Epidermal melanocyte (primary cell): ENCODE data around the gene RNF4.
A peak's percentile ranks its signal among the peaks of the same experiment; 100 is the strongest.

Experiments used
- DNase-seq: peaks from one replicate; pipeline ENCODE4 v3.0.0; 2011; ENCODE audit warnings: low spot score; ENCODE audit not compliant: insufficient read length

RNF4 gene

DNA sequence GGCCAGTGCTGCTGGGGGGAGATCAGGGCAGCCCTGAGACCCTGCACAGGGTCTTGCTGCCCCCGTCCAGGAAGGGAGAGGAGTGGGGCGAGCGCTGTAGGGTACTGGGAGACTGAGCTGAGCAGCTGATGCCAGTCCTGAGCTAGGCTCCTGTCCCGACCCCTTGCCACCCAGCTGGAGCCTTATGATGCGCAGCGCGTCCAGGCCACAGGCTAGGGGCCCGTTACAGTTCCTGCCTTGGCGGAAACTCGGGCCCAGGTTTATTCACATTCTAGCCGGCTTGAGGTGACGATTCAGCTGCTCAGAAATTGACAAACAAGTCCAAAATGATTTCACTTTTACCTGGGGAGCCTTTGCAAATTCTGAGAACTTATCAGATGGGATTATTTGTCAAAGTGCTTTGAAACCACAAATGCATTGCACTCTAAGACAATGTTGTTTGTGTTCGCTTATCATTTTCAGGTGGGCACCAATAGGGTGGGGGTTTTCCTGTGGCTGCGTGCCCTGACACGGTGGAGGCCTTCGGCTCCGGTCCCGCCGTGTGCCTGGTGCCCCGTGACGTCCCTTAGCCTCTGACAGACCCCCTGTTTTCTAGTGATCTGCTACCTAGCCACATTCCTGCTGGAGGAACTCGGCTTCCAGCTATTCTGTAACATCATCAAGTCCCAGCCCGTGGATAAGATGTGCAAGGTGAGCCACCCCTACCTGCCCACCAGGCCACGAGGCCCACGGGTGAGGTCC is 31.3 kb upstream of the RNF4 start:
- no peak for DNase-seq

DNA sequence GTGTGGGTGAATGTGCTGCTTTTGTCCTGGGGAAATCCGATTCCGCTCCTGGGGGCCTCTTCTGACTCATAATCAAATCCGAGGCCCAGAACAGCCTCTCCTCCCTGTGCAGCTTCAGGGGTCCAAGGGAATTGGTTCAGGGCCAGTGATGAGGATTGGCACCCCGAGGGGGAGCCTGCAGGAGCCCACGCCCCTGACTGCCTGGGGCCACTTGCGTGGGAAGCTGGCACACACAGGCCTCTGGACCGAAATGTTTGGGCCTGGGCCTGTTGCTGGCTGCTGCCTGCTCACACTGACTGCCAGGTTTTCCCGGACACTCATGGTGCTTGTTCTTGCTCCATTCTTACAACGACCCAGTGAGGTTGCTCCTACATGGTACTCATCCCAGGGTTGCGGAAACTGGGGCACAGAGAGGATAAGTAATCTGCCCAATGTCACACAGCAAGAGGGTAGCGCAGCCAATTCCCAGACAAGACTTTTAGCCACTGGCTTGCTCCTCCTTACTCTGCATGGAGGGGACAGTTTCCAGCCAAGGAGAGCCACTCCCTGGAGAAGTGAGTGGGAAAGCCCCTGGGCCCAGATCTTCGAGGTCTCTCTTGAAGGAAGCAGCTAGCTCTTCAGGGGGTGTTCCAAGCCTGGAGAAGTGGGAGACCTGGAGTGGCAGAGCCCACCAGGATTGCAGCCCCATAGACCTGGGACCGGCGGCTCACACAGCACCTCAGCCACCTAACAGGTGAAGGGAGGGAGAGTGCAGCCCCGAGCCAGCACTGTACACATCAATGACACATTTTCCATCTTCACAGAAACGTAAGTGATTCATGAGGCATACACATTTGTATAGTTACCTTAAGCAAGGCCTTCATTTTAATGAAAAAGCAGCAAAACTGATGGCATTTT is 29.8 kb upstream of the RNF4 start:
- DNase-seq, result no peak

DNA sequence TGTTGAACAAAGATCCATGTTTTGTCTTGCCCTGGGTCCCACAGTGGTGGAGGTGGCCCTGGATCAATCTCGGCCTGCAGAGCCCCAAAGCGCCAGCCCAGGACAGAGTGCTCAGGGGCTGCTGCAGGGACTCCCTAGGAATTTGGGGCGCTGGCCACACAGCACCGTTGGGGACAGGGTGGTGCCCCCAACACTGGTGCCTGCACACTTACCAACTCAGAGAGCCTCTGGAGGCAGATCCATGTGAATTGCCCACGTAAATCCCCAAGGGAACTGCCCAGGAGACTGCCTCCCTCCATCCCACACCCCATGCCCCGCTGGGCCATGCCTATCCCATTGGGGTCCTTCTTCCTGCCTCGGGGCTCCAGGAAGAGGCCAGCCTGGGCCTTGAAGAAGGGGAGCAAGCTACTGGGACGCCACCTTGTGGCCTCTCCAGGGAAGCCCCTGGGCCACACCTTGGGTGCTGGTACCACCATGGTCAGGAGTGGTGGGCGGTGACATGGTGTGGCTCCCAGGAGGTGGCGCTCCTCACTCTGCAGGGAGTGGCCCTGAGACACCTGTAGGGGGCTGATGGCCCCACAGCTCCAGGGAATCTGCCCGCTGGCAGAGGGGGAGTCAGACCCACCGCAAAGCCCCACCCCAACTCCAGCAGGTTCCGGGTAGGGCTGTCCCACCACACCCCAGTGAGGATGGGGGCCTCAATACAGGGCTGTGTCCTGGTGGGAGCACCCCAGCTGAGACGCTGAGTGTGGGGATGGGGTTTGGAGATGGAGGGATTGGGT is 27.3 kb upstream of the RNF4 start:
- peak; percentile 46 for DNase-seq

DNA sequence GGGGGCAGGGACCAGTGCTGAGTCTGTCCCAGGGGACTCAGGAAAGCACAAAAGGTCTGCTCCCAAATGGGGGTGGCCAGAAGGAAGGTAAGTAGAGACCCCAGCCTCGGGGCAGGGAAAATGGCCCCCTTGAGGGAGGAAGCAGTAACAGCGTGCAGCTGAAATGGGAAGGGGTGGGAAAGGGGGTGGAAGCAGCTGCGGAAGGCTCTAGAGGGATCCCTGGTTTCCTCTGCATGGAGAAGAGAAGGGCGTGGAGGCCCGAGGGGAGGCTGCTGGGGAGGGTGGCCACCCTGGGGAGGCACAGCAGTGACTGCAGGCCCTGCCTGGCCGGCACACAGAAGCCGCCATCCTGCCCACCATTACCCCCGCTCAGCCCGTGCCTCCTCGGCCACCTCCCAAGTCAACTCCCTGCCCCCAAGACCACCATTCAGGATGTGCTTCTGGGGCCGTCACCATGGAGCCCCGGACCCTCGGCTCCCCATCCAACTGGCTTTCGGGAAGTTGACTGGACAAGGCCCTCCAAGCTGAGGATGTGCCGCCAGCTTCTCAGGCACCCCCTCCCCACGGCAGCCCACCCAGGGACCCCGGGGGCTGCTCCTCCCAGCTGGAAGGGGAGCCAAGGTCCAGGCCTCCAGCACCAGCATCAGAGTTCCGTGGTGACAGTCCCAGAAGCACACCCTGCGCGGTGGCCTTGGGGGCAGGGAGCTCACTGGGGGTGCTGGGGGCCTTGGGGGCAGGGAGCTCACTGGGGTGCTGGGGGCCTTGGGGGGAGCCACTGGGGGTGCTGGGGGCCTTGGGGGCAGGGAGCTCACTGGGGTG is 26.5 kb upstream of the RNF4 start:
- DNase-seq, result no peak

DNA sequence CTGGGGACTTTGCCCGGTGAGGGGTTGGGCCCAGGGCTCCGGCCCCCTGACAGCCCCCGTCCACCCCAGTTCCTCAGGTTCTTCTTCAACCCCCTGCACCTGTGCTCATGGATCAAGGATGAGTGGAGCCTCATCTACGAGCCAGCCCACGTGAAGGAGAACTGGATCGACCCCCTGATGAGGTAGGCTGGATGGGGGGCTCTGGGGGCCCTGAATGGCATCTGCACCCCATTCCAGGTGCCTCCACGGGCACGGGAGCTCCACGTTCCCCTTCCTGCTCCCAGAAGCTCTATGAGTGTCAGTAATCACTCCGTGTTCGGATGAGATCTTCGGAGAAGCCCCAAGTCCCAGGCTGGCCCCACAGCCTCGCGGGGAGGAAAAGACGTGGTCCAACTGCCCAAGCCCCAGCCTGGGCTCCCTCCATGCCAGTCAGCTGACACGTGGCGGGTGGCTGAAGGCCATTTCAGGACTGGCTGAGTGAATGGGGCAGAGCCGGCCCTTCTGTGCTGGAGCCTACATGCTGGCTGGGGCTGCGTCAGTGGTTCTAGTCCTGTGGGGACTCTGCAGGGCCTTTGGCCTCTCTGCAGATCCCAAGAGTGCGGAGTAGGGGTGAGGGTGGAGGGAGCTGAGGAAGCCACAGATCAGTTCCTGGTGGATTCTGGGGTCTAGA is 25.7 kb upstream of the RNF4 start:
- no peak for DNase-seq

DNA sequence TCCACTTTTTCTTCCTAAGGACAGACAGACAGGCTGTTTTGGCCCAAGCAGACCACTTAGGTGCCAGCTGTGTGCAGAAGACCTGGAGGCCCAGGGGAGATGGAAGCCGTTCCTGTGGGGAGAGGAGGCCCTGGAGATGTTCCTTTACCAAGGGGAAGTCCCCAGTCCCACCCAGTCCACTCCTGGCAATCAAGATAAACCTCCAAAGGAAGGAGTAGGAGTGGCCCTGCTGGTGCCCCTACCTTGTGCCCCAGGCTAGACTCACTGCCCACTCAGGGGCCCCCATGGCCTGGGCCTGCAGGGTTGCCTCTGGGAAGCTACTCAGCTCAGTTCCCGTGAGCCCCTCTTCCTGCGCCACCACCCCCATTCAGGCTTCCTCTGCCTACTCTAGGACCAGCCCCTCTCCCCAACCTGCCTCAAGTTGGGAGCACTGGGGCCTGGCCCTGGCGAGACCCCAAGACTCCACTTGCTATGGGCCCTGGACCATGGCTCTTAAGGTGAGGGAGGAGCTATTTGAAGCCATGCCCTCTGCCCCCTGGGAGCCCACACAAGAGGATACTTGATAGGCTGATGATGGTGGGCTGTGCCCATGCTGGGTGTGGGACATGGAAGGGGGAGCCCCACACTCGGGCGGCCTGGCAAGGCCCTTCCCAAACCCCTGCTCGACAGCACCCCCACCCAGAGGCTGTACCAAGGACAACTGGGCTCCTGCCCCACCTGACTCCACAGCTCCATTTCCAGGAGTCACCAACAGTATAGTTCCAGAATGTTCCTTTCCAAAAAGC is 24.8 kb upstream of the RNF4 start:
- DNase-seq, result no peak

DNA sequence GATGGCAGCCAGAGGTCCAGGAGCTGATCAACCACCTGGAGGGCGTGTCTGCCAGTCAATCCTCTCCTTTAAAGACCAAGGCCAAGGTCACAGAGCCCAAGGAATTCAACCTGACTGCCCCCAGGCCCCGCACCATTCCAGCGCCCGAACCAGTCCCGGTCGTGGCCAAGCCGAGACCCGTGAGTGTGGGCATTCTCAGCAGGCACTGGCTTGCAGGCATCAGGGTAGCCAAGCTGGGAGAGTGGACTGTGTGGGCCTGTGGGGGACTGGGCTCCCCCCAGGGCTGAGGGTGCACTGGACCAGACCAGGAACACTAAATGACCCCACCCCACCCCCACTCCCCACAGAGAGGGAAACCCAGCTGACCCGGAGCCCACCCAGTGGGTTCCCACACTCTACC is 23.8 kb upstream of the RNF4 start:
- DNase-seq, result no peak

DNA sequence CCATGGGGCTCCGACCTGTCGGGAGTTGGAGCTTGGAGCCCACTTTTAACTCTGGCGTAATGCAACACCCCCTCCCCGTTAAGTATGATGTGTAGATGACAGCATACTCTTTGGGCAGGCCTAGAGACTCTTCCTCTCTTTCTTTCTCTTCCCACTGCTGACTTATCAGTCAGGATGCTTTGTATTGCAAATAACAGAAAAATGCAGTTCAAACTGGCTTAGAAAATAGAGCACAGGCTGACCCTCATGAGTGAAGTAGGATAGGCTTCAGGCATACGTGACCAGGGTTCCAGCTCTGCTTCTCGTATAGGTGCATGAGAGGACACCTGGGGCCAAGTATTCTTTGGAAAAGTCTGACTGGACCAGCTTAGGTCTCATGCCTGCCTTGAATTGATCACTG is 23.3 kb upstream of the RNF4 start:
- no peak for DNase-seq

DNA sequence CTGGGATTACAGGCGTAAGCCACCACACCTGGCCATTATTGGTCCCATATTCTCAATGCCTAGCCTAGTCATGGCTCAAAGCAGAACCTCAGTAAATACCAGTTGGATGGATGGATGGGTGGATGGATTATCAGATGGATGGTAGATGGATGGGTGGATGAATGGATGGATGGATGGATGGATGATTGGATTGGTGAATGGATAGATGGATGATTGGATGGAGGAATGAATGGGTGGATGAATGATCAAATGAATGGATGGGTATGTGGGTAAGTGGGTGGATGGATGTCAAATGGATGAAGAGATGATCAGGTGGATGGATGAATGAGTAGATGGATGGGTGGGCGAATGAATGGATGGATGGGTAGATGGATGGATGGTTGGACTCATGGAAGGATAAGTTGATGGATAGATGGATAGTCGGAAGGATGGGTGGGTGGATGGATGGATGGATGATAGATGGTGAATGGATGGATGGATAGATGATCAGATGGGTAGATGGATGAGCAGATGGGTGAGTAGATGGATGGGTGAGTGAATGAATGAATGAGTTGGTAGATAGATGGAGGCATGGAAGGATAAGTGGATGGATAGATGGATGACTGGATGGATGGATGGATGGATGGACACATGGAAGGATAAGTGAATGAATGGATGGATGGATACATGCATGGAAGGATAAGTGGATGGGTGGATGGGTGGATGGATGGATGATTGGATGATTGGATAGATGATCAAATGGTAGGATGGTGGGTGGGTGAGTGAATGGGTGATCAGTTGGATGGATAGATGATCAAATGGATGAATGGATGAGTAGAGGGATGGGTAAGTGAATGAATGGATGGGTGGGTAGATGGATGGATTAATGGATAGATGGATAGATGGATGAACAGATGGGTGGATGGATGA is 22.0 kb upstream of the RNF4 start:
- DNase-seq, result no peak

DNA sequence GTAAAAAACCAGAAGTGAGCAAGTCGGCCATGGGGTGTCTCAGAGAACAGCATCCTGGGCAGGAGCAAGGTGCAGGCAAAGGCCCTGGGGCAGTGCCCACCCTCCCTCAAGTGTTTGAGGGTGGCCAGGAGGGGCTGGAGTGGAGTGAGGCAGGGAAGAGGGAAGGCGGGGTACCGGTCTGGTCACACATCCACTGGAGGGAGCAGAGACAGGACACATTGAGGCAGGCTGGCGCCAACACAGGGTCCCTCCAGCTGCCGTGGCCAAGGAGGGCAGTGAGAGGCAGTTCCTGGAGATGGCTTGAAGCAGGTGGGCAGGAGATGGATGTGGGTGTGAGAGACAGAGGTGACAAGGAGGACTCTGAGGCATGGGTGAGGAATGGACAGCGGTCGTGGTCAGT is 20.3 kb upstream of the RNF4 start:
- no peak for DNase-seq

DNA sequence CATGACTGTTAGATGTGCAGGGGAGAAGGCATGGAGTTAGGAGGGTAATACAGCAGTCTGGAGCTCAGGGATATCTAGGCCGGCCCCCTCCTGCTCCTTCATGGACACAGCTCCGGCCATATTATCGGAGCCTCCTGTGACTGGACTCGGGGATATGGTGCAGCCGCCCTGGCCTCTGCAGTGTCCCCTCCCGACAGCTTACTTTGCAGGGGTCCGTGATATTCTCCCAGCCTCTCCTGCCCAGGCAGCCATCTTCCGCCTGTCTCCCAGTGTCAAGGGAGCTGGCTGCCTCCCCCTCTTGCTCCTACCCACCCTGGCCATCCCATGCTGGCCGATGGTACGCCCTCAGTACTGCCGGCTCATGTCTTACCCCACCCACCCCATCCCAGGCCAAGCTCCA is 19.9 kb upstream of the RNF4 start:
- DNase-seq, result no peak

DNA sequence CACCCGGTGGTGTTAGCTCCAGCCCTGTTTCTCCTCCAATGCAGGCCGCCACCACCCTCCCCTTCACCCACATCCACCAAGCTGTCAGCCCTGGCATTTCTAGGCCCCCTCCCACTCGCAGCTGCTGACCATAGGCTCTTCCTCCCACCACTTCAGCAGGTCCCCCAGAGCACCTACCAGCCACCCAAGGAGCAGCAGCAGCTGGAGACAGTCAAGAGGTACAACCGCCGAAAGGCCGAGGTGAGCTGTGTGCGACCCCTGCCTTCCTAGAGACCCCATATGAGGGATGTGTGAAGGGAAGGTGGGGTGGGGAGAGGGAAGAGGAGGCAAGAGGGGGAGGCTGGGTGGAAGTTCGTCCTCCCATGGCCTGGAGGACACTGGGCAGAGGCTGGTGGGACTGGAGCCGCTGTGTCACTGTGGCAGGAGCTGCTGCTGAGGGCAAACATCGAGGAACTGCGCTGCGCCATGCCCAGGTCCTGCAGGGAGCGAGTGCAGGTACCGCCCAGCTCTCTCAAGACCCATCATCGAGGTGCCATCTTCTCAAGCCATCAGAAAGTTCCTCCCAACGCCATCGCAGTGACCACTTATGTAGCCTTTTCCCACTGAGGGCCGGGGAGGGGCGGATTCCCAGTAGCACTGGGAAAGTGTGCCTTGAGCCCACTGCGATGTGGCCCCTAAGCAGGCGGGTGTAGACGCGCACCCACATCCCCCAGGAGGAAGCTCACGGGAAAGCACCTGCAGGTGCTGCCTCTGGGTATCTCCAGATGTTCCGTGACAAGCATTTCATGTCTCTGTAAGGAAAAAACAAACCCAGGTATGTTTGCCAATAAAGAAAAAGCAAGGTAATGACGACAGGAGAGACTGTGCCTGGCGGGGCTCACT is 19.2 kb upstream of the RNF4 start:
- no peak for DNase-seq

DNA sequence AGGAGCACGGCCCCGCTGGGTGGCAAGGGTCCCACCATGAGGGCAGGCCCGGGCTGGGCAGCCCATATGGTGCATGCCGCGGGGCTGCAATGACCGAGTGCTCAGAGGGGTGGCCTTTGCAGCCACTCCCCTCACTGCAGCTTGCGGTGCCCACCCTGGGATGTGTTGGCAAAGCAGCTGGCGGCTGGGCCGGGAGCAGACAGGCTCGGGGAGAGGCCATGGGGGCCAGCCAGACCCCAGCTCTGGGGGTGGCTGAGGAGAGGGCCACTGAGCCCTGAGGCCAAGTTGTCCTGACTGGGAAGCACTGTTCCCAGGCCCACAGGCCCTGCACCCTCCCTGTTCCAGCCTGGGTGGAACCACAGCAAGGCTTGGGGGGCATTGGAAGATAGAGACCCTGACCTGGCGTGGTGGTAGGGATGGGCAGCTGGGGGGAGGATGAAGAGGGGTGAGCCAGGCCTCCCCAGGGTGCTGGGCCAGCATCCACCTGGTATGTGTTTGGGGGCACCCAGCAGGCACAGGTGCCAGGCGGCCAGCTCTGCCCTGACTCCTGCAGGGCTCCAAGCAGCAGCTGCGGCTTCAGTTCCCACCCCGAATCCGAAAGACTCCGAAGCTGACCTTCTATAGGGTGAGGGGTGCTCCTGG is 18.4 kb upstream of the RNF4 start:
- no peak for DNase-seq

DNA sequence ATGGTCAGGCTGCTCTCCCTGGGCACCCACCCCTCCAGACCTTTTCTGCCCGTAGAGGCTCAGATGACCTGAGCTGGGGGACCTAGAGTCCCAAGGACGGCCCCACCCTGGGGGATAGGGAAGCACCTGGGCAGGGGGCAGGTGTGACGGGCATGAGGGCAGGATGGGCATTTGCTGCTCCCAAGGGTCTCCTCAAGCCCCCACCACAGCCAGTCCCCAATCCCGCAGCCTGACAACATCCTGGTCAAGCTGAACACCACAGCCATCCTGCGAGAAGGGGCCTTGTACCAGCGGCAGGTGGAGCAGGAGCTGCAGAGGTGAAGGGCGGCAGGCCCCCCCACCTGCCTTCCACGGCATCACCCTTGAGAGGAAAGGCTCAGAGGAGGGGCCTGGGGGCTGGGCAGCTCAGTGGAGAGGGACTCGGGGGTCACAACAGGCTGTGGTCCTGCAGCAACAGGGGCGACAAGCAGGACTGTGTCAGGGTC is 17.8 kb upstream of the RNF4 start:
- DNase-seq, result no peak

DNA sequence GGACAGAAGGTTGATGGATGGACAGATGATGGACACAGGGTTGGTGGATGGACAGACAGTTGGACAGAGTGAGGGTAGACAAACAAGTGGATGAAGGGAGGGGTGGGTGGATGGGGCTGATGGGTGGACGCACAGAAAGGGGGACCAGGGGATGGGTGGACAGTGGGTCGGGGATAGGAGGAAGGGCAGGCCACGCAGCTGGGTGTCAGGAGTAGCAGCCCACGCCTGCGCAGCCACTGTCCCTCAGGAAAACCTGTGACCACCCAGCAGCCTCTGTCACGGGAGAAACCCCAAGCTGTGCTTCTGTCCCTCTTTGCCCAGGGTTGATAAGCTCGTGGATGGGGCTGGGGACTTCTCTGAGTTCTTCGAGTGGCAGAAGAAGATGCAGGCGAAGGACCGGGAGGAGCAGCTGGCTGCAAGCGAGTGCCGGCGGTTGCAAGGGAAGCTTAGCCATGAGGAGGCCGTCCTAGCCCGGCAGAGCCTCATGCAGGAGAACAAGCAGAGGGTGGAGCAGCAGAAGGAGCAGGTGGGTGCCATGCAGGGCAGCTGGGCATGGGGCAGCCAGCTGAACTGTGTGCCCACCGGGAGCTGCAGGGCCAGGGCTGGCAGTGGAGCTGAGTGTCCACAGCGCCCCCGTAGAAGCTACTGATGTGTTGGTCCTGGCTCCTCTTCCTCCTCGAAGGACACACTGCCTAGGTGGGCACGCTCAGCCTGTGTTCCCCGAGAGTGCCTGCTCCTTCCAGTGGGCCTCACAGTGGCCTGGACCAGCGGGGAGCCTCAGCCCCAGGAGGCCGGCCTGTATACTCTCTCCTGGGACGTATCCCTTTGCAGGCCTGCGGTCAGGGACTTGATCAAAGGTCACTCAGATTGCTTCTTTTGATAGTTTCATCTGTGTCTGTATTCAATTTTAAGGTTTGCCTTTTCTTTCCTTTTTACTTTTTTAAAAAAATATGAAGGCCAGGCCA is 16.8 kb upstream of the RNF4 start:
- no peak for DNase-seq
